ENCODE measurements around the gene FRAT1.

- peak in 1 of 3 donors; percentile 29 for TF ChIP-seq CTCF (IDR thresholded peaks at IDR 0.05)
- TF ChIP-seq POLR2A (IDR thresholded peaks at IDR 0.05): no peak
Measured at GRCh38 chr10:97332591-97333350, 13.7 kb downstream of the FRAT1 start.

Data from ovary (tissue), 3 donors.